ENCODE results near the gene JCAD. TPM values are rescaled to one million over a fixed set of nuclear protein-coding genes. Genes with fewer than 3 reads are reported as not detected.
"Not testable (repeated sequence)": the region's sequence is repeated elsewhere in the genome, so short reads cannot be mapped to it uniquely, and the experiment has no call there.

The JCAD gene
- total RNA-seq, 1 experiment from 2014 or later = 0.08 TPM

GRCh38 chr10:30013757-30014156, 45.6 kb downstream of the JCAD start:
- H3K27me3 ChIP-seq = peaks cover 9% of the 10 kb centered on the region; the same call in 1 of the 2 replicates
- no peaks in the 10 kb centered on the region for H3K4me1 ChIP-seq
- H3K36me3 ChIP-seq = no peaks in the 10 kb centered on the region
- no peak overlapping the region for H3K27ac ChIP-seq
- H3K4me3 ChIP-seq = no peak overlapping the region
- no peaks in the 10 kb centered on the region for H3K9me3 ChIP-seq (replicated peaks)
- no peak for DNase-seq

GRCh38 chr10:30011956-30012647, 47.3 kb downstream of the JCAD start:
- Histone ChIP-seq H3K4me3 (no peak overlapping the region), H3K36me3 (no peaks in the 10 kb centered on the region), H3K27ac (no peak overlapping the region), H3K27me3 (peaks cover 9% of the 10 kb centered on the region; the same call in 1 of the 2 replicates), H3K4me1 (peaks cover 5% of the 10 kb centered on the region; the same call in 1 of the 2 replicates), H3K9me3 (replicated peaks) (no peaks in the 10 kb centered on the region)
- no peak for DNase-seq

- no peak overlapping the region for H3K4me3 ChIP-seq
- no peak for DNase-seq
- peaks cover 5% of the 10 kb centered on the region; the same call in 1 of the 2 replicates for H3K4me1 ChIP-seq
- no peak overlapping the region for H3K27ac ChIP-seq
- H3K9me3 ChIP-seq (replicated peaks) = no peaks in the 10 kb centered on the region
- H3K27me3 ChIP-seq = peaks cover 9% of the 10 kb centered on the region; the same call in 1 of the 2 replicates
- H3K36me3 ChIP-seq = no peaks in the 10 kb centered on the region
These were observed 48.0 kb downstream of the JCAD start for GRCh38 chr10:30011396-30011795.

GRCh38 chr10:30007406-30007805, 52.0 kb downstream of the JCAD start:
- Histone ChIP-seq H3K4me3 (no peak overlapping the region), H3K36me3 (no peaks in the 10 kb centered on the region), H3K4me1 (peaks cover 5% of the 10 kb centered on the region; the same call in 1 of the 2 replicates), H3K27me3 (no peaks in the 10 kb centered on the region), H3K27ac (no peak overlapping the region), H3K9me3 (replicated peaks) (0 out of 2 replicates have a peak, but pooled peaks cover 4% of the 10 kb centered on the region)
- DNase-seq = peak in 1 of 2 experiments; percentile 20

GRCh38 chr10:30006410-30006809, 53.0 kb downstream of the JCAD start:
- 0 out of 2 replicates have a peak, but pooled peaks cover 4% of the 10 kb centered on the region for H3K9me3 ChIP-seq (replicated peaks)
- H3K4me3 ChIP-seq = no peak overlapping the region
- H3K4me1 ChIP-seq = peaks cover 5% of the 10 kb centered on the region; the same call in 1 of the 2 replicates
- H3K36me3 ChIP-seq = no peaks in the 10 kb centered on the region
- DNase-seq = no peak
- H3K27ac ChIP-seq = no peak overlapping the region
- H3K27me3 ChIP-seq = no peaks in the 10 kb centered on the region

GRCh38 chr10:30005116-30005515, 54.3 kb downstream of the JCAD start:
- not testable (repeated sequence) for H3K36me3 ChIP-seq; H3K27me3 ChIP-seq; H3K4me1 ChIP-seq; H3K27ac ChIP-seq; H3K4me3 ChIP-seq; DNase-seq; H3K9me3 ChIP-seq (replicated peaks)

GRCh38 chr10:30002426-30003266, 56.7 kb downstream of the JCAD start:
- Histone ChIP-seq H3K9me3 (replicated peaks) (0 out of 2 replicates have a peak, but pooled peaks cover 4% of the 10 kb centered on the region), H3K27me3 (no peaks in the 10 kb centered on the region), H3K36me3 (no peaks in the 10 kb centered on the region), H3K4me3 (no peak overlapping the region), H3K27ac (no peak overlapping the region), H3K4me1 (peaks cover 10% of the 10 kb centered on the region)
- peak; percentile 76 to 83 for DNase-seq

GRCh38 chr10:30000802-30001571, 58.4 kb downstream of the JCAD start:
- no peak overlapping the region for H3K27ac ChIP-seq
- H3K36me3 ChIP-seq = no peaks in the 10 kb centered on the region
- H3K4me3 ChIP-seq = no peak overlapping the region
- peaks cover 21% of the 10 kb centered on the region for H3K4me1 ChIP-seq
- no peaks in the 10 kb centered on the region for H3K27me3 ChIP-seq
- DNase-seq = peak; percentile 18 to 49
- 0 out of 2 replicates have a peak, but pooled peaks cover 4% of the 10 kb centered on the region for H3K9me3 ChIP-seq (replicated peaks)

GRCh38 chr10:29998142-29998808, 61.1 kb downstream of the JCAD start:
- Histone ChIP-seq H3K27me3 (no peaks in the 10 kb centered on the region), H3K4me3 (no peak overlapping the region), H3K36me3 (no peaks in the 10 kb centered on the region), H3K9me3 (replicated peaks) (no peaks in the 10 kb centered on the region), H3K27ac (no peak overlapping the region), H3K4me1 (peaks cover 21% of the 10 kb centered on the region)
- DNase-seq = peak; percentile 68 to 87

GRCh38 chr10:29994811-29995210, 64.6 kb downstream of the JCAD start:
- Histone ChIP-seq H3K27me3 (no peaks in the 10 kb centered on the region), H3K4me1 (peaks cover 21% of the 10 kb centered on the region), H3K9me3 (replicated peaks) (no peaks in the 10 kb centered on the region; the same call in 1 of the 2 replicates), H3K4me3 (no peak overlapping the region), H3K27ac (no peak overlapping the region), H3K36me3 (no peaks in the 10 kb centered on the region)
- no peak for DNase-seq

GRCh38 chr10:29993319-29993915, 66.0 kb downstream of the JCAD start:
- Histone ChIP-seq H3K27ac (no peak overlapping the region), H3K9me3 (replicated peaks) (no peaks in the 10 kb centered on the region; the same call in 1 of the 2 replicates), H3K4me3 (no peak overlapping the region), H3K4me1 (peaks cover 21% of the 10 kb centered on the region), H3K36me3 (no peaks in the 10 kb centered on the region), H3K27me3 (no peaks in the 10 kb centered on the region)
- no peak for DNase-seq

- Histone ChIP-seq H3K27ac (no peak overlapping the region), H3K4me1 (peaks cover 18% of the 10 kb centered on the region), H3K27me3 (no peaks in the 10 kb centered on the region), H3K4me3 (no peak overlapping the region), H3K9me3 (replicated peaks) (no peaks in the 10 kb centered on the region; the same call in 1 of the 2 replicates), H3K36me3 (no peaks in the 10 kb centered on the region)
- DNase-seq = no peak
These were observed 66.5 kb downstream of the JCAD start for GRCh38 chr10:29992914-29993313.

- Histone ChIP-seq H3K36me3 (no peaks in the 10 kb centered on the region), H3K9me3 (replicated peaks) (no peaks in the 10 kb centered on the region; the same call in 1 of the 2 replicates), H3K4me1 (peaks cover 2% of the 10 kb centered on the region), H3K4me3 (no peak overlapping the region), H3K27ac (no peak overlapping the region), H3K27me3 (no peaks in the 10 kb centered on the region)
- DNase-seq = no peak
These were observed 68.0 kb downstream of the JCAD start for GRCh38 chr10:29991382-29991781.

- no peak for DNase-seq
- Histone ChIP-seq H3K4me1 (no peaks in the 10 kb centered on the region), H3K27me3 (no peaks in the 10 kb centered on the region), H3K27ac (no peak overlapping the region), H3K36me3 (no peaks in the 10 kb centered on the region), H3K4me3 (no peak overlapping the region), H3K9me3 (replicated peaks) (no peaks in the 10 kb centered on the region)
These were observed 71.9 kb downstream of the JCAD start for GRCh38 chr10:29987471-29987870.
